T-helper 17 cell (primary cell): ENCODE measurements around the gene GPHB5. TPM values are rescaled to one million over a fixed set of nuclear protein-coding genes. Genes with fewer than 3 reads are reported as not detected.
"Not testable (repeated sequence)": the region's sequence is repeated elsewhere in the genome, so short reads cannot be mapped to it uniquely, and the experiment has no call there.

Experiments
- ATAC-seq: fragments of 150-1000 bp; cut with Tn5 transposase; 2 replicates; pipeline ENCODE4 v1.10.0; 2021; ENCODE audit warnings: mild to moderate bottlenecking, moderate library complexity
- DNase-seq, 3 donors: peaks; one replicate each; pipeline versions ENCODE4 v3.0.0 to v3.0.0-alpha.2; 2020 to 2021
- H3K9me3 ChIP-seq: one replicate; pipeline ENCODE4 v1.7.0; 2013; ENCODE audit warnings: low read length, mild to moderate bottlenecking; ENCODE audit not compliant: control insufficient read depth, poor library complexity, severe bottlenecking
- H3K27ac Mint-ChIP-seq: one replicate; pipeline ENCODE4 v1.8.0; 2022; ENCODE audit warnings: mild to moderate bottlenecking, moderate library complexity, mixed read lengths
- H3K27me3 Mint-ChIP-seq: one replicate; pipeline ENCODE4 v1.8.0; 2022; ENCODE audit warnings: mixed read lengths
- H3K36me3 Mint-ChIP-seq: one replicate; pipeline ENCODE4 v1.8.0; 2022; ENCODE audit warnings: low read depth, mixed read lengths
- H3K4me1 Mint-ChIP-seq: one replicate; pipeline ENCODE4 v1.8.0; 2022; ENCODE audit warnings: mild to moderate bottlenecking, mixed read lengths
- H3K4me3 Mint-ChIP-seq: one replicate; pipeline ENCODE4 v1.8.0; 2022; ENCODE audit warnings: mild to moderate bottlenecking, moderate library complexity, mixed read lengths
- total RNA-seq, 4 donors: library from RNA in 2 of 4; stranded (reverse) in 2 of 4; gene quantifications; one replicate each; pipeline ENCODE4 v1.2.3 and lab custom pipeline; 2022 to 2026

GPHB5 gene
- total RNA-seq, 2 donors from 2014 or later: not detected

- H3K27ac Mint-ChIP-seq: no peak overlapping the region
- H3K4me3 Mint-ChIP-seq: no peak overlapping the region
Measured at GRCh38 chr14:63286071-63286470, 32.7 kb downstream of the GPHB5 start.

GRCh38 chr14:63283884-63284248 lies 34.9 kb downstream of the GPHB5 start:
- H3K27me3 Mint-ChIP-seq: no peaks in the 10 kb centered on the region
- H3K4me3 Mint-ChIP-seq: no peak overlapping the region
- no peaks in the 10 kb centered on the region for H3K36me3 Mint-ChIP-seq
- ATAC-seq (no peak), DNase-seq (no peak)
- no peaks in the 10 kb centered on the region for H3K9me3 ChIP-seq
- no peaks in the 10 kb centered on the region for H3K4me1 Mint-ChIP-seq
- H3K27ac Mint-ChIP-seq: no peak overlapping the region

More at GRCh38 chr14:63286071-63286470, 32.7 kb downstream of the GPHB5 start:
- DNase-seq: no peak
- no peak for ATAC-seq
- Mint-ChIP-seq H3K27me3 (peaks cover 11% of the 10 kb centered on the region), H3K4me1 (no peaks in the 10 kb centered on the region), H3K36me3 (no peaks in the 10 kb centered on the region)
- no peaks in the 10 kb centered on the region for H3K9me3 ChIP-seq

GRCh38 chr14:63282997-63283883 lies 35.5 kb downstream of the GPHB5 start:
- DNase-seq (no peak), ATAC-seq (no peak)
- no peak overlapping the region for H3K27ac Mint-ChIP-seq
- no peaks in the 10 kb centered on the region for H3K27me3 Mint-ChIP-seq
- H3K4me3 Mint-ChIP-seq: no peak overlapping the region
- no peaks in the 10 kb centered on the region for H3K9me3 ChIP-seq
- no peaks in the 10 kb centered on the region for H3K36me3 Mint-ChIP-seq
- H3K4me1 Mint-ChIP-seq: no peaks in the 10 kb centered on the region

GRCh38 chr14:63279933-63280332 lies 38.8 kb downstream of the GPHB5 start:
- not testable (repeated sequence) for H3K9me3 ChIP-seq, H3K4me3 Mint-ChIP-seq, H3K4me1 Mint-ChIP-seq, H3K27me3 Mint-ChIP-seq, DNase-seq, H3K36me3 Mint-ChIP-seq, ATAC-seq, H3K27ac Mint-ChIP-seq

- no peak overlapping the region for H3K27ac Mint-ChIP-seq
- no peaks in the 10 kb centered on the region for H3K4me1 Mint-ChIP-seq
- ATAC-seq: no peak
- H3K9me3 ChIP-seq: no peaks in the 10 kb centered on the region
- H3K36me3 Mint-ChIP-seq: no peaks in the 10 kb centered on the region
- no peak for DNase-seq
- H3K27me3 Mint-ChIP-seq: no peaks in the 10 kb centered on the region
- no peak overlapping the region for H3K4me3 Mint-ChIP-seq
Measured at GRCh38 chr14:63277591-63278183, 41.0 kb downstream of the GPHB5 start.

GRCh38 chr14:63276492-63277342 lies 42.0 kb downstream of the GPHB5 start:
- no peaks in the 10 kb centered on the region for H3K9me3 ChIP-seq
- Mint-ChIP-seq H3K36me3 (no peaks in the 10 kb centered on the region), H3K27me3 (no peaks in the 10 kb centered on the region), H3K4me3 (no peak overlapping the region), H3K27ac (no peak overlapping the region), H3K4me1 (no peaks in the 10 kb centered on the region)
- ATAC-seq: peak; percentile 44
- no peak for DNase-seq

- ATAC-seq (no peak), DNase-seq (no peak)
- Mint-ChIP-seq H3K27me3 (no peaks in the 10 kb centered on the region), H3K27ac (no peak overlapping the region), H3K4me3 (no peak overlapping the region), H3K4me1 (no peaks in the 10 kb centered on the region), H3K36me3 (no peaks in the 10 kb centered on the region)
- H3K9me3 ChIP-seq: no peaks in the 10 kb centered on the region
Measured at GRCh38 chr14:63276016-63276415, 42.7 kb downstream of the GPHB5 start.

- no peak overlapping the region for H3K4me3 Mint-ChIP-seq
- no peaks in the 10 kb centered on the region for H3K36me3 Mint-ChIP-seq
- H3K27me3 Mint-ChIP-seq: peaks cover 1% of the 10 kb centered on the region
- no peaks in the 10 kb centered on the region for H3K9me3 ChIP-seq
- H3K4me1 Mint-ChIP-seq: no peaks in the 10 kb centered on the region
- no peak overlapping the region for H3K27ac Mint-ChIP-seq
- ATAC-seq: no peak
- DNase-seq: no peak
Measured at GRCh38 chr14:63275611-63276010, 43.1 kb downstream of the GPHB5 start.

GRCh38 chr14:63273717-63274655 lies 44.7 kb downstream of the GPHB5 start:
- peaks cover 8% of the 10 kb centered on the region for H3K27me3 Mint-ChIP-seq
- ATAC-seq (no peak), DNase-seq (no peak)
- no peak overlapping the region for H3K4me3 Mint-ChIP-seq
- no peaks in the 10 kb centered on the region for H3K36me3 Mint-ChIP-seq
- no peaks in the 10 kb centered on the region for H3K9me3 ChIP-seq
- no peak overlapping the region for H3K27ac Mint-ChIP-seq
- H3K4me1 Mint-ChIP-seq: no peaks in the 10 kb centered on the region

GRCh38 chr14:63273129-63273528 lies 45.6 kb downstream of the GPHB5 start:
- Mint-ChIP-seq H3K27me3 (peaks cover 15% of the 10 kb centered on the region), H3K4me3 (no peak overlapping the region), H3K27ac (no peak overlapping the region), H3K36me3 (no peaks in the 10 kb centered on the region), H3K4me1 (no peaks in the 10 kb centered on the region)
- DNase-seq: no peak
- ATAC-seq: no peak
- H3K9me3 ChIP-seq: no peaks in the 10 kb centered on the region

GRCh38 chr14:63269561-63270225 lies 49.0 kb downstream of the GPHB5 start:
- no peak overlapping the region for H3K27ac Mint-ChIP-seq
- no peak for ATAC-seq

GRCh38 chr14:63268771-63269170 lies 50.0 kb downstream of the GPHB5 start:
- no peak overlapping the region for H3K4me3 Mint-ChIP-seq
- H3K36me3 Mint-ChIP-seq: no peaks in the 10 kb centered on the region
- ATAC-seq: no peak

More at GRCh38 chr14:63269561-63270225, 49.0 kb downstream of the GPHB5 start:
- Mint-ChIP-seq H3K27me3 (peaks cover 27% of the 10 kb centered on the region), H3K4me3 (no peak overlapping the region), H3K36me3 (no peaks in the 10 kb centered on the region), H3K4me1 (no peaks in the 10 kb centered on the region)
- no peak for DNase-seq
- H3K9me3 ChIP-seq: no peaks in the 10 kb centered on the region

More at GRCh38 chr14:63268771-63269170, 50.0 kb downstream of the GPHB5 start:
- Mint-ChIP-seq H3K27ac (no peak overlapping the region), H3K4me1 (no peaks in the 10 kb centered on the region), H3K27me3 (peaks cover 29% of the 10 kb centered on the region)
- no peak for DNase-seq
- no peaks in the 10 kb centered on the region for H3K9me3 ChIP-seq
